Effector memory CD4-positive, alpha-beta T cell (primary cell): ENCODE data around the gene TECRL.

Experiments
- DNase-seq, 3 donors: peaks; one replicate each; pipeline ENCODE4 v3.0.0-alpha.2; 2020
- H3K27ac ChIP-seq: 2 replicates; pipeline ENCODE4 v1.7.0; 2013; ENCODE audit warnings: mild to moderate bottlenecking, low read length, moderate library complexity; ENCODE audit not compliant: insufficient read depth, poor library complexity, severe bottlenecking
- H3K27me3 ChIP-seq: replicated peaks from 2 replicates; pipeline ENCODE4 v1.7.0; 2013; ENCODE audit warnings: mild to moderate bottlenecking, low read length; ENCODE audit not compliant: insufficient read depth, control insufficient read depth, poor library complexity, severe bottlenecking
- H3K36me3 ChIP-seq: 2 replicates; pipeline ENCODE4 v1.7.0; 2013; ENCODE audit warnings: mild to moderate bottlenecking, low read length, moderate library complexity; ENCODE audit not compliant: control insufficient read depth, insufficient read depth
- H3K4me1 ChIP-seq: 2 replicates; pipeline ENCODE4 v1.7.0; 2013; ENCODE audit warnings: low read length, mild to moderate bottlenecking; ENCODE audit not compliant: control insufficient read depth, insufficient read depth, poor library complexity, severe bottlenecking
- H3K4me3 ChIP-seq: 2 replicates; pipeline ENCODE4 v1.7.0; 2013; ENCODE audit warnings: low read length, low read depth, mild to moderate bottlenecking; ENCODE audit not compliant: insufficient read depth, poor library complexity, severe bottlenecking
- H3K9me3 ChIP-seq: 2 replicates; pipeline ENCODE4 v1.7.0; 2013; ENCODE audit warnings: mild to moderate bottlenecking, low read length, moderate library complexity; ENCODE audit not compliant: control insufficient read depth
- total RNA-seq, 3 donors: gene quantifications; one replicate each; lab custom pipeline; 2026; lab: John Stamatoyannopoulos, UW

Gene TECRL
- 0 reads per million in 3 donors for total RNA-seq

GRCh38 chr4:64409300-64409699 is at the start of gene TECRL:
Gene TECRL (minus strand): TSS chr4:64409450. CDS start chr4:64409351, 99 bp downstream.
- no peaks in the 10 kb centered on the region for H3K4me1 ChIP-seq
- no peak within 1 kb of the TSS for H3K27ac ChIP-seq
- no peak for DNase-seq
- no peaks in the 10 kb centered on the region for H3K27me3 ChIP-seq
- no peaks in the 10 kb centered on the region for H3K9me3 ChIP-seq
- H3K4me3 ChIP-seq, result no peak within 1 kb of the TSS
- no peaks in the 10 kb centered on the region for H3K36me3 ChIP-seq

- Histone ChIP-seq H3K4me1 (no peaks in the 10 kb centered on the region), H3K9me3 (no peaks in the 10 kb centered on the region), H3K36me3 (no peaks in the 10 kb centered on the region), H3K4me3 (no peak overlapping the region), H3K27me3 (no peaks in the 10 kb centered on the region), H3K27ac (no peak overlapping the region)
- DNase-seq, result no peak
Observed at GRCh38 chr4:64432674-64433073, 23.4 kb upstream of the TECRL start.

- no peak for DNase-seq
- no peaks in the 10 kb centered on the region for H3K27me3 ChIP-seq
- no peak overlapping the region for H3K4me3 ChIP-seq
- H3K36me3 ChIP-seq, result no peaks in the 10 kb centered on the region
- H3K9me3 ChIP-seq, result no peaks in the 10 kb centered on the region
- no peaks in the 10 kb centered on the region for H3K4me1 ChIP-seq
- H3K27ac ChIP-seq, result no peak overlapping the region
Observed at GRCh38 chr4:64430933-64431332, 21.7 kb upstream of the TECRL start.

GRCh38 chr4:64417974-64418373 is 8.7 kb upstream of the TECRL start:
- Histone ChIP-seq H3K27ac (no peak overlapping the region), H3K4me1 (no peaks in the 10 kb centered on the region), H3K36me3 (no peaks in the 10 kb centered on the region), H3K9me3 (no peaks in the 10 kb centered on the region), H3K27me3 (no peaks in the 10 kb centered on the region), H3K4me3 (no peak overlapping the region)
- no peak for DNase-seq

GRCh38 chr4:64407000-64407399 is 2.2 kb downstream of the TECRL start:
- no peaks in the 10 kb centered on the region for H3K9me3 ChIP-seq
- no peak overlapping the region for H3K4me3 ChIP-seq
- H3K27me3 ChIP-seq, result no peaks in the 10 kb centered on the region
- no peak for DNase-seq
- no peak overlapping the region for H3K27ac ChIP-seq
- no peaks in the 10 kb centered on the region for H3K4me1 ChIP-seq
- H3K36me3 ChIP-seq, result no peaks in the 10 kb centered on the region

GRCh38 chr4:64405761-64406160 is 3.5 kb downstream of the TECRL start:
- Histone ChIP-seq H3K4me1 (no peaks in the 10 kb centered on the region), H3K9me3 (no peaks in the 10 kb centered on the region), H3K4me3 (no peak overlapping the region), H3K36me3 (no peaks in the 10 kb centered on the region), H3K27ac (no peak overlapping the region), H3K27me3 (no peaks in the 10 kb centered on the region)
- DNase-seq, result no peak

GRCh38 chr4:64402684-64403083 is 6.6 kb downstream of the TECRL start:
- no peak for DNase-seq
- H3K27me3 ChIP-seq, result no peaks in the 10 kb centered on the region

GRCh38 chr4:64399313-64400109 is 9.7 kb downstream of the TECRL start:
- DNase-seq, result no peak

More at GRCh38 chr4:64402684-64403083, 6.6 kb downstream of the TECRL start:
- Histone ChIP-seq H3K27ac (no peak overlapping the region), H3K36me3 (no peaks in the 10 kb centered on the region), H3K4me1 (no peaks in the 10 kb centered on the region), H3K9me3 (no peaks in the 10 kb centered on the region), H3K4me3 (no peak overlapping the region)

GRCh38 chr4:64394469-64394868 is 14.8 kb downstream of the TECRL start:
- Histone ChIP-seq H3K36me3 (no peaks in the 10 kb centered on the region), H3K9me3 (no peaks in the 10 kb centered on the region), H3K4me3 (no peak overlapping the region), H3K27ac (no peak overlapping the region), H3K27me3 (no peaks in the 10 kb centered on the region), H3K4me1 (no peaks in the 10 kb centered on the region)
- DNase-seq, result no peak

More at GRCh38 chr4:64399313-64400109, 9.7 kb downstream of the TECRL start:
- no peak overlapping the region for H3K4me3 ChIP-seq
- no peaks in the 10 kb centered on the region for H3K4me1 ChIP-seq
- H3K27ac ChIP-seq, result no peak overlapping the region
- no peaks in the 10 kb centered on the region for H3K36me3 ChIP-seq
- H3K27me3 ChIP-seq, result no peaks in the 10 kb centered on the region
- H3K9me3 ChIP-seq, result no peaks in the 10 kb centered on the region

- Histone ChIP-seq H3K27ac (no peak overlapping the region), H3K27me3 (no peaks in the 10 kb centered on the region), H3K4me3 (no peak overlapping the region), H3K36me3 (no peaks in the 10 kb centered on the region), H3K9me3 (no peaks in the 10 kb centered on the region), H3K4me1 (no peaks in the 10 kb centered on the region)
- no peak for DNase-seq
Observed at GRCh38 chr4:64388252-64388651, 21.0 kb downstream of the TECRL start.
